IMR-90 (cell line): ENCODE measurements around the gene INTS15.

Source experiments
- CEBPB ChIP-seq: IDR thresholded peaks from 2 replicates; pipeline ENCODE4 v1.6.1; 2012; ENCODE audit warnings: low read depth, low read length, improper control_type of control experiment
- FOS ChIP-seq: fragments of 150-350 bp; IDR thresholded peaks from 2 replicates; pipeline ENCODE4 v1.6.1; 2016; ENCODE audit warnings: low read depth, low read length
- MAZ ChIP-seq: IDR thresholded peaks from 2 replicates; pipeline ENCODE4 v1.6.1; 2012; ENCODE audit warnings: low read depth, mild to moderate bottlenecking, low read length, improper control_type of control experiment, moderate library complexity, borderline replicate concordance
- MXI1 ChIP-seq: IDR thresholded peaks from 2 replicates; pipeline ENCODE4 v1.6.1; 2012; ENCODE audit warnings: low read depth, mild to moderate bottlenecking, low read length, moderate library complexity, borderline replicate concordance
- POLR2A ChIP-seq: IDR thresholded peaks from 2 replicates; pipeline ENCODE4 v1.6.1; 2012; ENCODE audit warnings: mild to moderate bottlenecking, low read depth, low read length
- RCOR1 ChIP-seq: IDR thresholded peaks from 2 replicates; pipeline ENCODE4 v1.6.1; 2012; ENCODE audit warnings: mild to moderate bottlenecking, low read length, improper control_type of control experiment; ENCODE audit not compliant: insufficient replicate concordance
- TF ChIP-seq, protein P1 (sequence below): conservative IDR thresholded peaks from 2 replicates; pipeline ENCODE4 v1.5.1; 2012; ENCODE audit warnings: mild to moderate bottlenecking, low read depth, low read length, improper control_type of control experiment
- TF ChIP-seq, protein P2 (sequence below): fragments of 150-350 bp; IDR thresholded peaks from 2 replicates; pipeline ENCODE4 v1.6.1; 2017; ENCODE audit warnings: mild to moderate bottlenecking, antibody characterized with exemption, low read length, low read depth
- TF ChIP-seq, protein P3 (sequence below): fragments of 150-350 bp; IDR thresholded peaks from 2 replicates; pipeline ENCODE4 v1.6.1; 2016; ENCODE audit warnings: low read depth, mild to moderate bottlenecking, low read length, moderate library complexity, borderline replicate concordance

DNA sequence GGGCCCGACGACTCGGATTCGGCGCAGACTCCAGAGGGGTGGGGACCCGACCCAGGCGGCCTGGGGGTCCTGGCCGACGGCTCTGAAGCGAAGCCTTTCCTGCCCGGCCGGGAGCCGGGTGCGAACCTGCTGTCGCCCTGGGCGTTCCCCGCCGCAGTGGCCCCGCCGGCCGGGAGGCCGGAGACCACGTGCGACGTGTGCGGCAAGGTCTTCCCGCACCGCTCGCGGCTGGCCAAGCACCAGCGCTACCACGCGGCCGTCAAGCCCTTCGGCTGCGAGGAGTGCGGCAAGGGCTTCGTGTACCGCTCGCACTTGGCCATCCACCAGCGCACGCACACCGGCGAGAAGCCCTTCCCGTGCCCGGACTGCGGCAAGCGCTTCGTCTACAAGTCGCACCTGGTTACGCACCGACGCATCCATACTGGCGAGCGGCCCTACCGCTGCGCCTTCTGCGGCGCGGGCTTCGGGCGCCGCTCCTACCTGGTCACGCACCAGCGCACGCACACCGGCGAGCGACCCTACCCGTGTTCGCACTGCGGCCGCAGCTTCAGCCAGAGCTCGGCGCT is 62.7 kb downstream of the INTS15 start:
- TF ChIP-seq, protein P1, sequence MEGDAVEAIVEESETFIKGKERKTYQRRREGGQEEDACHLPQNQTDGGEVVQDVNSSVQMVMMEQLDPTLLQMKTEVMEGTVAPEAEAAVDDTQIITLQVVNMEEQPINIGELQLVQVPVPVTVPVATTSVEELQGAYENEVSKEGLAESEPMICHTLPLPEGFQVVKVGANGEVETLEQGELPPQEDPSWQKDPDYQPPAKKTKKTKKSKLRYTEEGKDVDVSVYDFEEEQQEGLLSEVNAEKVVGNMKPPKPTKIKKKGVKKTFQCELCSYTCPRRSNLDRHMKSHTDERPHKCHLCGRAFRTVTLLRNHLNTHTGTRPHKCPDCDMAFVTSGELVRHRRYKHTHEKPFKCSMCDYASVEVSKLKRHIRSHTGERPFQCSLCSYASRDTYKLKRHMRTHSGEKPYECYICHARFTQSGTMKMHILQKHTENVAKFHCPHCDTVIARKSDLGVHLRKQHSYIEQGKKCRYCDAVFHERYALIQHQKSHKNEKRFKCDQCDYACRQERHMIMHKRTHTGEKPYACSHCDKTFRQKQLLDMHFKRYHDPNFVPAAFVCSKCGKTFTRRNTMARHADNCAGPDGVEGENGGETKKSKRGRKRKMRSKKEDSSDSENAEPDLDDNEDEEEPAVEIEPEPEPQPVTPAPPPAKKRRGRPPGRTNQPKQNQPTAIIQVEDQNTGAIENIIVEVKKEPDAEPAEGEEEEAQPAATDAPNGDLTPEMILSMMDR: no peak
- no peak for TF ChIP-seq MXI1
- TF ChIP-seq RCOR1: no peak
- TF ChIP-seq, protein P2, sequence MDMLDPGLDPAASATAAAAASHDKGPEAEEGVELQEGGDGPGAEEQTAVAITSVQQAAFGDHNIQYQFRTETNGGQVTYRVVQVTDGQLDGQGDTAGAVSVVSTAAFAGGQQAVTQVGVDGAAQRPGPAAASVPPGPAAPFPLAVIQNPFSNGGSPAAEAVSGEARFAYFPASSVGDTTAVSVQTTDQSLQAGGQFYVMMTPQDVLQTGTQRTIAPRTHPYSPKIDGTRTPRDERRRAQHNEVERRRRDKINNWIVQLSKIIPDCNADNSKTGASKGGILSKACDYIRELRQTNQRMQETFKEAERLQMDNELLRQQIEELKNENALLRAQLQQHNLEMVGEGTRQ: no peak
- TF ChIP-seq POLR2A: no peak
- TF ChIP-seq CEBPB: no peak
- TF ChIP-seq, protein P3, sequence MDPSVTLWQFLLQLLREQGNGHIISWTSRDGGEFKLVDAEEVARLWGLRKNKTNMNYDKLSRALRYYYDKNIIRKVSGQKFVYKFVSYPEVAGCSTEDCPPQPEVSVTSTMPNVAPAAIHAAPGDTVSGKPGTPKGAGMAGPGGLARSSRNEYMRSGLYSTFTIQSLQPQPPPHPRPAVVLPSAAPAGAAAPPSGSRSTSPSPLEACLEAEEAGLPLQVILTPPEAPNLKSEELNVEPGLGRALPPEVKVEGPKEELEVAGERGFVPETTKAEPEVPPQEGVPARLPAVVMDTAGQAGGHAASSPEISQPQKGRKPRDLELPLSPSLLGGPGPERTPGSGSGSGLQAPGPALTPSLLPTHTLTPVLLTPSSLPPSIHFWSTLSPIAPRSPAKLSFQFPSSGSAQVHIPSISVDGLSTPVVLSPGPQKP: no peak
- TF ChIP-seq FOS: no peak
- TF ChIP-seq MAZ: no peak
